Calu3 (cell line): ENCODE data around the gene ZNF780B. TPM values are rescaled to one million over a fixed set of nuclear protein-coding genes. Genes with fewer than 3 reads are reported as not detected.

Experiments
- BruUV-seq: library from RNA; stranded (reverse); fragments of 400-500 nt; replicated peaks from 2 replicates; lab custom pipeline; 2021; lab: Mats Ljungman, UMichigan
- CTCF ChIA-PET: fragments of 300-600 bp; sonication (Branson Sonifier 250); formaldehyde crosslinking; loops from one replicate; lab custom pipeline; 2022; ENCODE audit warnings: antibody characterized with exemption; lab: Charles Lee
- DNase-seq: peaks from one replicate; pipeline ENCODE4 v3.0.0; 2022
- H3K27ac Mint-ChIP-seq: one replicate; pipeline ENCODE4 v1.8.0; 2022; ENCODE audit warnings: mixed read lengths; ENCODE audit not compliant: unreplicated experiment
- H3K27me3 Mint-ChIP-seq: one replicate; pipeline ENCODE4 v1.8.0; 2022; ENCODE audit warnings: mixed read lengths; ENCODE audit not compliant: unreplicated experiment
- H3K36me3 Mint-ChIP-seq: one replicate; pipeline ENCODE4 v1.8.0; 2022; ENCODE audit warnings: mild to moderate bottlenecking, moderate library complexity, mixed read lengths; ENCODE audit not compliant: insufficient read depth, unreplicated experiment
- H3K4me1 Mint-ChIP-seq: one replicate; pipeline ENCODE4 v1.8.0; 2022; ENCODE audit warnings: mild to moderate bottlenecking, low read depth, mixed read lengths; ENCODE audit not compliant: unreplicated experiment
- H3K4me3 Mint-ChIP-seq: one replicate; pipeline ENCODE4 v1.8.0; 2022; ENCODE audit warnings: mild to moderate bottlenecking, low read depth, moderate library complexity, mixed read lengths; ENCODE audit not compliant: unreplicated experiment
- H3K9me3 Mint-ChIP-seq: one replicate; pipeline ENCODE4 v1.8.0; 2022; ENCODE audit warnings: low read depth, mixed read lengths; ENCODE audit not compliant: unreplicated experiment
- CTCF ChIP-seq: fragments of 200-600 bp; IDR thresholded peaks from one replicate; pipeline ENCODE4 v1.8.0; 2022; ENCODE audit warnings: antibody characterized with exemption; ENCODE audit not compliant: unreplicated experiment
- intact Hi-C: fragments of 100-400 bp; cut with micrococcal nuclease; formaldehyde crosslinking; loops from one replicate; pipeline ENCODE4 v1.10.0; 2022; ENCODE audit not compliant: unreplicated experiment
- total RNA-seq: library from RNA; stranded (reverse); gene quantifications from 2 replicates; pipeline ENCODE4 v1.2.3, GENCODE V29; 2022

Gene ZNF780B
- total RNA-seq, 1 experiment from 2014 or later: 30.2 TPM

- Mint-ChIP-seq H3K27me3 (no peaks in the 10 kb centered on the region), H3K27ac (peak overlapping the region; percentile 44), H3K36me3 (peaks cover 94% of the 10 kb centered on the region), H3K4me3 (no peak overlapping the region), H3K4me1 (no peaks in the 10 kb centered on the region), H3K9me3 (peaks cover 21% of the 10 kb centered on the region)
- DNase-seq: no peak
- CTCF ChIA-PET: no interaction called here
- BruUV-seq: no TSS peak
- TF ChIP-seq CTCF: no peak
- intact Hi-C loops: no loop called here
Observed at GRCh38 chr19:39982883-39983282, 73.1 kb downstream of the ZNF780B start.

Other genes starting within 250 kb of the ZNF780B start
- 21.5 and 24.6 TPM in 2 replicates for gene DYRK1B, start 222.1 kb downstream of the ZNF780B start, total RNA-seq
- 641 and 724 TPM in 2 replicates for gene FBL, start 209.9 kb downstream of the ZNF780B start, total RNA-seq
- 3.7 and 5.3 TPM in 2 replicates for gene FCGBP, start 121.6 kb downstream of the ZNF780B start, total RNA-seq
- 300 and 316 TPM in 2 replicates for gene PSMC4, start 85.1 kb downstream of the ZNF780B start, total RNA-seq
- gene ZNF546, start 59.2 kb downstream of the ZNF780B start, total RNA-seq: 4.7 and 5.7 TPM in 2 replicates
- gene ZNF780A, start 34.7 kb upstream of the ZNF780B start, total RNA-seq: 32.6 and 34.2 TPM in 2 replicates
- 26.1 and 30.5 TPM in 2 replicates for gene MAP3K10, start 135.2 kb upstream of the ZNF780B start, total RNA-seq
- not detected in 2 replicates for gene TTC9B, start 162.2 kb upstream of the ZNF780B start, total RNA-seq
- gene CCNP, start 170.5 kb upstream of the ZNF780B start, total RNA-seq: 0.83 and 0.94 TPM in 2 replicates
- 179 and 182 TPM in 2 replicates for gene AKT2, start 229.1 kb upstream of the ZNF780B start, total RNA-seq